ENCODE results near the gene MGME1. TPM values are rescaled to one million over a fixed set of nuclear protein-coding genes. Genes with fewer than 3 reads are reported as not detected.

The MGME1 gene
- total RNA-seq, 2 experiments from 2014 or later, result 46.6 to 50.7 TPM

GRCh38 chr20:17995967-17996819, 27.4 kb downstream of the MGME1 start:
- CTCF ChIA-PET, result interaction anchor here (0.5 to 3.6 kb wide), 23 partner anchors 8 to 493 kb away, joined by 3 to 14 read pairs (median 4); partner anchors contain the start of gene RRBP1
- DNase-seq, result peak; percentile 59
- Mint-ChIP-seq H3K9me3 (ENCODE audit: low read depth) (no peaks in the 10 kb centered on the region), H3K27ac (no peak overlapping the region), H3K4me3 (no peak overlapping the region), H3K27me3 (no peaks in the 10 kb centered on the region), H3K36me3 (peaks cover 4% of the 10 kb centered on the region), H3K4me1 (peaks cover 40% of the 10 kb centered on the region)
- ATAC-seq, result peak; percentile 52

DNA sequence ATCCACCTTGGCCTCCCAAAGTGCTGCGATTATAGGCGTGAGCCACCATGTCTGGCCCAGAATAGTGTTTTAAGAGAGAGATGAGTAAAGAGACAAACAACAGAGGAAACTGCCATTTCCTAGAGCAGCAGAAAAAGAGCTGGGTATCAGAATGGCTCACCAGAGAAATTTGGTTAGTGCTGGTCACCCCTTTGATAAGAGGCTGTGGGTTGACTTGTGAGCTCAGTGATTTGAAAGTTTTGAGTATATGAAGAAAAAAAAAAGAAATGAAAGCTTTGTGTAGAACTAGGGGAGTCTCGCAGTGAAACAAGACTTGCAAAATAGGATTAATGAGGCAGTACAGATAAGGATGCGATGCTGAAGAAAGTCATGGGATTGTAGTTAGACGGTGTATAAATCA, 29.6 kb downstream of the MGME1 start:
- no peak overlapping the region for H3K4me3 Mint-ChIP-seq
- no peaks in the 10 kb centered on the region for H3K36me3 Mint-ChIP-seq
- H3K4me1 Mint-ChIP-seq, result peaks cover 23% of the 10 kb centered on the region
- no peaks in the 10 kb centered on the region for H3K27me3 Mint-ChIP-seq
- DNase-seq (no peak), ATAC-seq (no peak)
- no peak overlapping the region for H3K27ac Mint-ChIP-seq
- H3K9me3 Mint-ChIP-seq (ENCODE audit: low read depth), result no peaks in the 10 kb centered on the region
- CTCF ChIA-PET, result interaction anchor here (0.7 to 2.2 kb wide), 3 partner anchors 60 to 316 kb away, joined by 3 to 14 read pairs (median 7); partner anchors contain the start of gene RRBP1

DNA sequence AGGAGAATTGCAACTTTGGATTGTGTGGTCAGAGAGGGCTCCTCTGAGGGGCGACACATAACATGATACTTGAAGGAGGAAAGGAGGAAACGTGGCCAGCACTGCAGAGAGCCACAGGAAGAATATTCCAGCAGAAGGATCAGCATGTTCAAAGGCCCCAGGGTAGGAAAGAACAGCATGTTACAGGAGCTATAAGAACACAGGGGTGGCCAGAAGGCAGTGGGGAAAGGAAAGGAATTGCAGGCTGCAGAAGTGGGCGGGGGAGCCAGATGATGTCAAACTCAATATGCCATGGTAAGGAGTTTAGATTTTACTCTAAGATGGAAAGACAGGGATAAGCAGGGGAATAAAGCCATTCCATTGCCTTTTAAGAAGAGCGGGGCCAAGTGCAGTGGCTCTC, 30.7 kb downstream of the MGME1 start:
- no peak overlapping the region for H3K4me3 Mint-ChIP-seq
- peaks cover 20% of the 10 kb centered on the region for H3K4me1 Mint-ChIP-seq
- no peaks in the 10 kb centered on the region for H3K36me3 Mint-ChIP-seq
- DNase-seq, result no peak
- no peak for ATAC-seq
- CTCF ChIA-PET, result interaction anchor here (0.8 kb wide), 1 partner anchor 495 kb away, joined by 3 read pairs; no protein-coding TSS in a partner anchor
- H3K27ac Mint-ChIP-seq, result no peak overlapping the region
- no peaks in the 10 kb centered on the region for H3K9me3 Mint-ChIP-seq (ENCODE audit: low read depth)
- H3K27me3 Mint-ChIP-seq, result no peaks in the 10 kb centered on the region

DNA sequence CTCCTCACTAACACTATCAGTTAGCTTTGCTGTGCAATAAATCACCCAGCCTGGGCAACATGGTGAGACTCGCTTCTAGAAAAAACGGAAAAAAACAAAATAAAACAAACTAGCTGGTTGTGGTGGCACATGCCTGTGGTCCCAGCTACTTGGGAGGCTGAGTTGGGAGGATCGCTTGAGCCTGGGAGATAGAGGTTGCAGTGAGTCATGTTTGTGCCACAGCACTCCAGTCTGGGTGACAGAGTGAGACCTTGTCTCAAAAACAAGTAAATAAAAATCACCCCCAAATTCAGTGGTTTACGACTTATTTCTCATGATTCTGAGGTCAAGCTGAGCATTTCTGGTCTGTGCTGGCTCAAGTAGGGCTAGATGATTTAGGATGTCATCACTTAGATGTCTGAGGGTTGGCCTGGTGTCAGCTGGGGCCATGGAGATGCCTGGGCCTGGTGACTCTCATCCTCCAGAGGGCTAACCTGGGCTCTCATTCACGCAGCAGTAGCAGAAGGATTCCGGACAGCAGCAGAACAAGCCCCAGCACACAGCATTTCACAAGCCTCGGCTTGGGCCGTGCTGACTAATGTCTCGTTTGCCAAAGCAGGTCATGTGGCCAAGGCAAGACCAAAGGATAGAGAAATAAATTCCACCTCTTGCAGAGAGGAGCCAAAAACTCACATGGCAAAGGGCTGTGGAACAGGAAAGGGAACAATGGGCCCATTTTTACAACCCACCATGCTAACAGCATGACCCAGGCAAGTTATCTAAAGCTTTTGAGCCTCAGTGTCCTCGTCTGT, 32.5 kb downstream of the MGME1 start:
- DNase-seq (no peak), ATAC-seq (no peak)
- Mint-ChIP-seq H3K4me3 (no peak overlapping the region), H3K36me3 (no peaks in the 10 kb centered on the region), H3K9me3 (ENCODE audit: low read depth) (no peaks in the 10 kb centered on the region), H3K4me1 (peaks cover 10% of the 10 kb centered on the region), H3K27me3 (peaks cover 2% of the 10 kb centered on the region), H3K27ac (no peak overlapping the region)
- CTCF ChIA-PET, result interaction anchor here (1.0 kb wide), 1 partner anchor 62 kb away, joined by 3 read pairs; no protein-coding TSS in a partner anchor

GRCh38 chr20:18003897-18004296, 35.1 kb downstream of the MGME1 start:
- no peak for DNase-seq
- no peaks in the 10 kb centered on the region for H3K9me3 Mint-ChIP-seq (ENCODE audit: low read depth)
- H3K4me1 Mint-ChIP-seq, result no peaks in the 10 kb centered on the region
- peaks cover 2% of the 10 kb centered on the region for H3K27me3 Mint-ChIP-seq
- CTCF ChIA-PET, result interaction anchor here (1.1 to 1.6 kb wide), 2 partner anchors 9 to 11 kb away, joined by 3 to 6 read pairs; no protein-coding TSS in a partner anchor
- H3K4me3 Mint-ChIP-seq, result no peak overlapping the region
- no peak for ATAC-seq
- no peak overlapping the region for H3K27ac Mint-ChIP-seq
- no peaks in the 10 kb centered on the region for H3K36me3 Mint-ChIP-seq

DNA sequence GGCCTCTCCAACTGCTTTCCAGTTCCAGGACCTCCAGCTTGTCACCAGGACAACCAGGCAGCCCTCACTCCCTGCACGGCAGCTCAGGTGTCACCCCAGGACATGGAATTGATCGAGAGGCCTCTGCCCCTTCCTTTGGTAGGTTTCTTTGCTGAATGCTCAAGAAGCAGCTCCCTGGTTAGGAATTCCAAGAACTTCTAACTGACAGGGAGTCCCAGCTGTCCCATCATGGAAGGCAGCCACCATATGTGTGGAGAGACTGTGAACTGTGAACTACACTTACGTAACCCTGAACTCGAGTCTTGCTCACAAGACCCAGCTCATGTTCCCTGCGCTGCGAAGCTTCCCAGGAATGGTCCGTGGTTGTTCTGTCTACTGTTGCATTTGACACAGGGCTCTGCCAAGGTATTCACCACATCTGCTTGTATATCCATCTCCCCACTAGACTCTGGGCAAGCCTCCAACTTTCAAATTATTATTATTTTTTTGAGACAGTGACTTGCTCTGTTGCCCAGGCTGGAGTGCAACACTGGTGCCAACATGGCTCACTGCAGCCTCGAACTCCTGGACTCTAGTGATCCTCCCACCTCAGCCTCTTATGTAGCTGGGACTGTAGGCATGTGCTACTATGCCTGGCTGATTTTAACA, 35.7 kb downstream of the MGME1 start:
- DNase-seq (no peak), ATAC-seq (no peak)
- Mint-ChIP-seq H3K27me3 (peaks cover 2% of the 10 kb centered on the region), H3K9me3 (ENCODE audit: low read depth) (no peaks in the 10 kb centered on the region), H3K36me3 (no peaks in the 10 kb centered on the region), H3K4me1 (no peaks in the 10 kb centered on the region), H3K27ac (no peak overlapping the region), H3K4me3 (no peak overlapping the region)
- CTCF ChIA-PET, result interaction anchor here (1.1 to 1.6 kb wide), 2 partner anchors 10 to 11 kb away, joined by 3 to 6 read pairs; no protein-coding TSS in a partner anchor

GRCh38 chr20:18005170-18005989, 36.6 kb downstream of the MGME1 start:
- DNase-seq, result no peak
- H3K4me1 Mint-ChIP-seq, result no peaks in the 10 kb centered on the region
- H3K4me3 Mint-ChIP-seq, result no peak overlapping the region
- peaks cover 2% of the 10 kb centered on the region for H3K27me3 Mint-ChIP-seq
- ATAC-seq, result no peak
- H3K27ac Mint-ChIP-seq, result no peak overlapping the region
- CTCF ChIA-PET, result interaction anchor here (0.6 to 1.1 kb wide), 2 partner anchors 12 to 13 kb away, joined by 3 to 4 read pairs; no protein-coding TSS in a partner anchor
- no peaks in the 10 kb centered on the region for H3K36me3 Mint-ChIP-seq
- no peaks in the 10 kb centered on the region for H3K9me3 Mint-ChIP-seq (ENCODE audit: low read depth)

DNA sequence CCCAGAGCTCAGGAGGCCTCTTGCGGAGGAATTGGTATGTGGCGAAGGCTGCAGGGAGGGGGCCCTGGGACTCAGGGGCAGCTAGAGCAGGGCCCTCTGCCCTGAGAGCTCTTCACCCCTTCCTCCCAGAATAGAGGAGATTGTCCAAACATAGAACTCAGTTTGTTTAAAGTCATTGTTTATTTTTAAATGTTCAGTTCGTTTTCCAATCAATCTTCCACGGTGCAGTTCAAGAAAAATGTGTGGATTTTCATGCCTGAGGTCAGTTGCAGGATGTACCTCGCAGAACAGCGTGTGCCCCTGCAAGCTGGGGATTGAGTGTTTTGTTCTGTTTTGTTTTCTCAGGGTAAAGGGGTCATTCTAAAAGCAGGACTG, 37.2 kb downstream of the MGME1 start:
- Mint-ChIP-seq H3K9me3 (ENCODE audit: low read depth) (no peaks in the 10 kb centered on the region), H3K27ac (no peak overlapping the region), H3K36me3 (no peaks in the 10 kb centered on the region), H3K4me3 (no peak overlapping the region), H3K27me3 (peaks cover 2% of the 10 kb centered on the region), H3K4me1 (no peaks in the 10 kb centered on the region)
- ATAC-seq (no peak), DNase-seq (no peak)
- CTCF ChIA-PET, result interaction anchor here (1.1 kb wide), 1 partner anchor 12 kb away, joined by 3 read pairs; no protein-coding TSS in a partner anchor

DNA sequence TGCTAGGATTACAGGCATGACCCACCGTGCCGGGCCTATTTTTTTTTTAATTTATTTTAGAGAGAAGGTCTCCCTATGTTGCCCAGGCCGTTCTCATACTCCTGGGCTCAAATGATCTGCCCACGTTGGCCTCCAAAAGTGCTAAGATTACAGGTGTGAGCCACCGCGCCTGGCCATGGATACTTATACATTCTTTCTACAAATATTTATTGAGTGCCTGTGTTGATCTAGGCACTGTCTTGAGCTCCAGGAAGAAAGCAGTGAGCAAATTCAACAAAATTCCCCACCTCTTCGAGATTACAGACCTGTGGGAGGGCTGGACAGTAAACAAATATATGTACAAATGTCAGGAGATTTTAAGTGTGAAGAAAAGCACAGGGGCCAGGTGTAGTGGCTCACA, 37.9 kb downstream of the MGME1 start:
- Mint-ChIP-seq H3K27ac (no peak overlapping the region), H3K9me3 (ENCODE audit: low read depth) (no peaks in the 10 kb centered on the region), H3K36me3 (no peaks in the 10 kb centered on the region), H3K4me3 (no peak overlapping the region), H3K4me1 (peaks cover 4% of the 10 kb centered on the region), H3K27me3 (peaks cover 2% of the 10 kb centered on the region)
- CTCF ChIA-PET, result no interaction called here
- ATAC-seq (no peak), DNase-seq (no peak)

DNA sequence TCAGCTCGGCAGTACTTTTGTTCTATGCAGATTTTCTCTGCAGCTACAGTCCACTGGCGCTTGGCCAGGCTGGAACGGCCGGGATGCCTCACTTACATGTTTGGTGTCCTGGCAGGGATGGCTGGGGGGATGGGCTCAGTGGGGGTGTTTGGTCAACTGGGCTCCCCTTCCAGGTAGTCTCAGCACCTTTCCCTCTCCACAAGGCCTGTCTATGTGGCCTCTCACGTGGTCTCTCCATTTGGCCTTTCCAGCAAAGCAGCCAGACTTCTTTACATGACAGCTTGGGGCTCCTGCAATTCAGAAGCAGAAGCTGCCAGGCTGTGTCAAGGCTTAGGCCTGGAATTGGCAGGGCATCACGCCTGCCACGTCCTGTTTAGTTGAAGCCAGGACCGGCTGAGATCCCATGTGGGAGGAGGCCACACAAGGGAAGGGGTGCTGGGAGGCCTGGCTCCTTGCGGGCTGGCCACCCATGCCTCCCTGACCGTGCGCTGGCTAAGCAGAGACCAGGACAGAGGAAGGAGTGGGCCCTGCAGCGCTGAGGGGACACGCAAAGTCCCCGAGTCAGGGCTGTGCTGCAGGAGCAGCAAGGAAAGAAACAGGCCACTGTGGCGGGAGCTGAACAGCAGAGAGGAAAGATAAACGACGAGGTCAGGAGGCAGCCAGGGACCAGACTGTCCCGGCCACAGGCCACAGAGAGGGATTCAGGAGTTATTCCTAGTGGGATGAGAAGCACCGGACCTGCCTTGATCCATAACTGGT, 38.9 kb downstream of the MGME1 start:
- H3K4me3 Mint-ChIP-seq, result no peak overlapping the region
- peaks cover 2% of the 10 kb centered on the region for H3K27me3 Mint-ChIP-seq
- no peaks in the 10 kb centered on the region for H3K9me3 Mint-ChIP-seq (ENCODE audit: low read depth)
- CTCF ChIA-PET, result no interaction called here
- DNase-seq (no peak), ATAC-seq (no peak)
- peaks cover 10% of the 10 kb centered on the region for H3K4me1 Mint-ChIP-seq
- no peaks in the 10 kb centered on the region for H3K36me3 Mint-ChIP-seq
- no peak overlapping the region for H3K27ac Mint-ChIP-seq

DNA sequence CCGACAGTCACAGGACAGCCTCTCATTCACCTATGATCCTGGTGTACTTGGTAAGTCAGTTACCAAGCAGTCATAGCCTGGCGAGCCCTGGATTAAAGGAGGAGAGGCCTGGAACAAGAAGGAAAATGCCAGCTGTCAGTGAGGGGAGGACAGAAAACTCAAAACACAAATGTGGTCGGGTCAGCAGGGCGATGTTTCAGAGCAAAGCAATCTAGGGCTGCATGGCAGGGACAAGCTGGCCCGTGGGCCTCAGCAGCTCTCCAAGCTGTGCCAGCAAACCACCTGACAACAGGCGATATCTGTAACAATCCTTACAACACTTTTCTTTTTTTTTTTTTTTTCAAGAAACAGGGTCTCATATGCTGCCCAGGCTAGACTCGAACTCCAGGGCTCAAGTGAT, 40.3 kb downstream of the MGME1 start:
- Mint-ChIP-seq H3K9me3 (ENCODE audit: low read depth) (no peaks in the 10 kb centered on the region), H3K36me3 (no peaks in the 10 kb centered on the region), H3K27me3 (peaks cover 2% of the 10 kb centered on the region), H3K27ac (no peak overlapping the region), H3K4me1 (peaks cover 10% of the 10 kb centered on the region), H3K4me3 (no peak overlapping the region)
- DNase-seq (no peak), ATAC-seq (no peak)
- CTCF ChIA-PET, result no interaction called here

DNA sequence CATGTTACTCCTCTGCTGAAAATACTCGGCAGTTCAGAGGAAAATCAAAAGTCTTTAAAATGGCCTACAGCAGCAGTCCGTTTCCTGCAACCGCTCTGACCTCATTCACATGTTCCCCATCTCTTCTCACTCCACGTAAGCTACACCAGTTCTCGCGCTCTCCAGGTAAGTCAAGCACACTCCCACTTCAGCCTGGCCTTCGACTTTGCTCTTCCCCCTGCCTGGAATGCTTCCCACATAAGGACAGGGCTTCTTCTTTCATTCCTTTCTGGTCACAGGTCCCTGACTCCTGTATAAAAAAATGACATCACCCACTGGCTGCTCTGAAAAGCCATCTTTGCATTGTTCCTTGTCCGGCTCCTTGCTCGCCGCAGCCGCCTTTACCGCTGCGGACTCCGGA, 42.7 kb downstream of the MGME1 start:
- Mint-ChIP-seq H3K4me3 (no peak overlapping the region), H3K27ac (no peak overlapping the region), H3K36me3 (no peaks in the 10 kb centered on the region), H3K4me1 (peaks cover 10% of the 10 kb centered on the region), H3K27me3 (no peaks in the 10 kb centered on the region), H3K9me3 (ENCODE audit: low read depth) (no peaks in the 10 kb centered on the region)
- CTCF ChIA-PET, result no interaction called here
- ATAC-seq (no peak), DNase-seq (no peak)
